GM19239 (cell line): ENCODE data around the gene ZER1.
A peak's percentile ranks its signal among the peaks of the same experiment; 100 is the strongest.

Experiments
- DNase-seq: peaks from one replicate; pipeline ENCODE4 v3.0.0; 2011; ENCODE audit warnings: low spot score; ENCODE audit not compliant: insufficient read length
- FAIRE-seq: peaks from 2 replicates; lab custom pipeline; 2011; peaks lifted over from hg19 to GRCh38; lab: Jason Lieb, UNC

Gene ZER1

GRCh38 chr9:128720841-128721486 is 50.8 kb downstream of the ZER1 start:
- DNase-seq (no peak), FAIRE-seq (no peak)

DNA sequence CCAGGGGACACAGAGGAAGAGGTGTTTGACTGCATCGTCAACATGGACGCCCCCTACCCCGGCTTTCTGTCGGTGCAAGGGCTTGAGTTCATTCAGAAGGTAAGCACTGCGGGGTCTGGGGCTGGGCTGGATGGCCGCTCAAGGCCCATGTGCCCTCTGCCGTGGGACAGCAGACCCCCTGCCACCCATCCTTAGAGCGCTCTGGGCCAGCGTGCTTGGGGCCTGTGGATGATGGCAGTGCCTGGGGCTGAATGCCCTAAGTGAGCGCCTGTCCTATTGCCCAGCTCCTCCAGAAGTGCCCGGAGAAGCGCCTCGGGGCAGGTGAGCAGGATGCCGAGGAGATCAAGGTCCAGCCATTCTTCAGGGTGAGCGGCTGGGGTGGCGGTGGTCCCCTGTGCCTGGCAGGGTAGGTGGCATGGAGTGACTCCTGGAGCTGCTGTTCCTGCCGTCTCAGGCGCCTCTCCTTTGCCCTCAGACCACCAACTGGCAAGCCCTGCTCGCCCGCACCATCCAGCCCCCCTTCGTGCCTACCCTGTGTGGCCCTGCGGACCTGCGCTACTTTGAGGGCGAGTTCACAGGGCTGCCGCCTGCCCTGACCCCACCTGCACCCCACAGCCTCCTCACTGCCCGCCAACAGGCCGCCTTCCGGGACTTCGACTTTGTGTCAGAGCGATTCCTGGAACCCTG is 51.7 kb downstream of the ZER1 start:
- FAIRE-seq: no peak
- DNase-seq: no peak

GRCh38 chr9:128718475-128718874 is 53.3 kb downstream of the ZER1 start:
- no peak for FAIRE-seq

GRCh38 chr9:128718047-128718446 is 53.7 kb downstream of the ZER1 start:
- FAIRE-seq (no peak), DNase-seq (no peak)

More at GRCh38 chr9:128718475-128718874, 53.3 kb downstream of the ZER1 start:
- DNase-seq: no peak

DNA sequence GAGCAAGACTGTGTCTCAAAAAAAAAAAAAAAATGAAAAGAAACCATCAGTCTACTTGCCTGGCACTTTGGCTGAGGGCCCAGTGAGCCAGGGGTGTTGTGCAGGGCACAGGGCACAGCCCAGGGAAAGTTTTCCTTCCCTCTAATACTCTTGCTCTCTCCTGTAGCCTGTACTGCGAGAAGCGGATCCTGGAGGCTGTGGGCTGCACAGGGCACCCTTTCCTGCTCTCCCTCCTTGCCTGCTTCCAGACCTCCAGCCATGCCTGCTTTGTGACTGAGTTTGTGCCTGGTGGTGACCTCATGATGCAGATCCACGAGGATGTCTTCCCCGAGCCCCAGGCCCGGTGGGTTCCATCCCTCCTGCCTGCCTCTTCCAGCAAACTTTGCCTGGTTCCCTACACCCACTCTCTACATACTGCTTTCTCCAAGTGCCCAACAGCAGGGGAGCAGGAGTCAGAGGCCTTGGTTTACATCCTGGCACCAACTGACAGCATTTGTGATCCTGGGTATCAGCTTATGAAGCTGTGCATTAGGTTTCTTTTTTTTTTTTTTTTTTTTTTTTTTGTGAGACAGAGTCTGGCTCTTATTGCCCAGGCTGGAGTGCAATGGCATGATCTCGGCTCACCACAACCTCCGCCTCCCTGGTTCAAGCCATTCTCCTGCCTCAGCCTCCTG is 55.0 kb downstream of the ZER1 start:
- DNase-seq: no peak

GRCh38 chr9:128715436-128715750 is 56.3 kb downstream of the ZER1 start:
- no peak for FAIRE-seq
- DNase-seq: no peak

More for the DNA sequence above, 55.0 kb downstream of the ZER1 start:
- no peak for FAIRE-seq

GRCh38 chr9:128714586-128715435 is 56.9 kb downstream of the ZER1 start:
- no peak for DNase-seq
- no peak for FAIRE-seq

GRCh38 chr9:128713941-128714573 is 57.7 kb downstream of the ZER1 start:
- FAIRE-seq (no peak), DNase-seq (no peak)

- FAIRE-seq: no peak
- DNase-seq: no peak
Observed at GRCh38 chr9:128713411-128713780, 58.3 kb downstream of the ZER1 start.

DNA sequence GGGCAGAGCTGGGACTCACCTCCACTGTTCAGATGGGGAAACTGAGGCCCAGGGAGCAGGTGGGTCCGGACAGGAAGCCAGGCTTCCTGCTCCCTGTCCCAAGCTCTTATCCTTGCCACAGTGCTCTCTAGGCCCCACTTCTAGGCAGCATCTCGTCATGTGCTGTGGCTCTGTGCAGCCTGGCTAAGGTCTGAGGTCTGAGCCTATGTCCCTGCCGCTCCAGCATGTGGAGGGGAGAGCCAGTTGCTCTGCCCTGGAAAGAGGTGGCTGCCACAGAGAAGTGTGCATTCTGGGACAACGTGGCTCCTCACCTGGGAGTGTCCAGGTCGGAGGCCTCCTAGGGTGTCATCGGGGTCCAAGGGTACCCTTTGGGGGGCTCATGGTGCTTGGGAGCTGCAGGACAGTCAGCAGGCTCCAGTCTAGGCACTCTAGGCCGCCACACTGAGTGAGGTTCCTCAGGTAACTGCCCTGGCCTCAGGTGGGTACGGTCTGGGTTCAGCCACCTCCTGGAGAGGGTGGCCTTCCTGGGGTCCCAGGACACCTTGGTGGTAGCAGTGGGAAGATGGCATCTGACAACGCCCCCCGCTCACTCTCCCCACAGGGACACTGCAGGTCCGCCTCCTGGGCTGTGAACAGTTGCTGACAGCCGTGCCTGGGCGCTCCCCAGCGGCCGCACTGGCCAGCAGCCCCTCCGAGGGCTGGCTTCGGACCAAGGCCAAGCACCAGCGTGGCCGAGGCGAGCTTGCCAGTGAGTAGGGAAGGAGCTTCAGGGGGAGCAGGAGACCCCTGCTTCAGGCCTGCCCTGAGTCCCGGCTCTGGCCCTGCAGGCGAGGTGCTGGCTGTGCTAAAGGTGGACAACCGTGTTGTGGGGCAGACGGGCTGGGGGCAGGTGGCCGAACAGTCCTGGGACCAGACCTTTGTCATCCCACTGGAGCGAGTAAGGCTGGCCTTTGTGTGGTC is 59.0 kb downstream of the ZER1 start:
- DNase-seq: no peak
- FAIRE-seq: no peak

DNA sequence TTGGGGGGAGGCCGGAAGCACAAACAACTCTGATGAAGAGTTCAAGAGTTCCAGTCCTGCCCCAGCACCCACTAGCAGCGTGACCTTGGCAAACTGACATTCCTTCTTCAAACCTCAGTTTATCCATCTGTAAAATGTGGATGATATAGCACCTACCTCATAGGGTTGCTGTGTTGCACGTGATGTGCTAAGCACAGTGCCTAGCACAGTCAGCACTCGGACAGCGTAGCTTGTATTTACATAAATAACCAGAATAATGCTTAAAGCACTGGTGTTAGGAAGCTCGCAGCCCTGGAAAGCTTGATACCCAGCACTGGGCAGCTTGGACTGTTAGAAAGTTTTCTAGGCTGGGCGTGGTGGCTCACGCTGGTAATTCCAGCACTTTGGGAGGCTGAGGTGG is 64.3 kb downstream of the ZER1 start:
- DNase-seq: no peak
- no peak for FAIRE-seq

- no peak for DNase-seq
- no peak for FAIRE-seq
Observed at GRCh38 chr9:128706671-128707381, 64.9 kb downstream of the ZER1 start.

- DNase-seq (no peak), FAIRE-seq (no peak)
Observed at GRCh38 chr9:128706045-128706444, 65.7 kb downstream of the ZER1 start.

DNA sequence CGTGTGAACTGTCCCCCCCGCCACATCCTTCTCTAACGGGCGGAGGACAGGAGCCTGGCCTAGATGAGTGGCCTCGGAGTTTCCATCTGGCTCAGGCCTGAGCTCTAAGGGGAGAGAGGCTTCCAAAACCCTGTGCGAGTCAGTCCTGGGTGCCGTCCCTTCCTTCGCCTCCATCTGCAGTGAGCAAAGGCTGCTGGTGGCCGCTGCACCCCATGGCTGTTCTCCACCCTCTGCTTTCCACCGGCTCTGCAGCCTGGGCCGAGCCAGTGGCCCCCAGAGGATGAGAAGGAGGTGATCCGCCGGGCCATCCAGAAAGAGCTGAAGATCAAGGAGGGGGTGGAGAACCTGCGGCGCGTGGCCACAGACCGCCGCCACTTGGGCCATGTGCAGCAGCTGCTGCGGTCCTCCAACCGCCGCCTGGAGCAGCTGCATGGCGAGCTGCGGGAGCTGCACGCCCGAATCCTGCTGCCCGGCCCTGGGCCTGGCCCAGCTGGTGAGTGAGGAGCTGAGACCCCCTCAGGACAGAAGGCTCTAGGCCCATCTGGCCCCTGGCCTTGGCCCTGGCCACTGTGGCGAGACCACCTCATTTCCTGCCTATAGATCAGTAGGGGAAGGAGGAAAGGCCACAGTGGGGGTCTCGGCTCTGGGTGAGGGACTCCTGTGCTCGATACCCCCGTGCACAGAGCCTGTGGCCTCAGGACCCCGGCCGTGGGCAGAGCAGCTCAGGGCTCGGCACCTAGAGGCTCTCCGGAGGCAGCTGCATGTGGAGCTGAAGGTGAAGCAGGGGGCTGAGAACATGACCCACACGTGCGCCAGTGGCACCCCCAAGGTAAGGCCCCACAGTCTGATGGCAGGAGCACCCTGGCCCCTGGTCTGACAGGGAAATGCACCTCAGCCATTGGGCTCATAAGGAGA is 66.4 kb downstream of the ZER1 start:
- FAIRE-seq: no peak
- no peak for DNase-seq

DNA sequence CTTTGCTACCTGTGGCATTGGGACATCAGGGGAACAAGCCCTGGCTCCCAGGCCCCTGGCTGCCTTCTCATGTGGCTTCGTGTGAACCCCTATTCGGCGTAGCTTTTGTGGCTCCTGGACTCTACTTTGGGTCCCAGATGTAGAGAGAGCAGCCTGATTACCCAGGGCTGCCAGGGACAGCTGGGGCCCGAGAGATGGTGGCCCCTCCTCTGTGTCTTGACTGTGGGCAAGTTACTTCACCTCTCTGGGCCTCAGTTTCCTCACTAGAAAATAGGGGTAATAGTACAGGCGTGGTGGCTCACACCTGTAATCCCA is 67.4 kb downstream of the ZER1 start:
- FAIRE-seq (no peak), DNase-seq (no peak)

DNA sequence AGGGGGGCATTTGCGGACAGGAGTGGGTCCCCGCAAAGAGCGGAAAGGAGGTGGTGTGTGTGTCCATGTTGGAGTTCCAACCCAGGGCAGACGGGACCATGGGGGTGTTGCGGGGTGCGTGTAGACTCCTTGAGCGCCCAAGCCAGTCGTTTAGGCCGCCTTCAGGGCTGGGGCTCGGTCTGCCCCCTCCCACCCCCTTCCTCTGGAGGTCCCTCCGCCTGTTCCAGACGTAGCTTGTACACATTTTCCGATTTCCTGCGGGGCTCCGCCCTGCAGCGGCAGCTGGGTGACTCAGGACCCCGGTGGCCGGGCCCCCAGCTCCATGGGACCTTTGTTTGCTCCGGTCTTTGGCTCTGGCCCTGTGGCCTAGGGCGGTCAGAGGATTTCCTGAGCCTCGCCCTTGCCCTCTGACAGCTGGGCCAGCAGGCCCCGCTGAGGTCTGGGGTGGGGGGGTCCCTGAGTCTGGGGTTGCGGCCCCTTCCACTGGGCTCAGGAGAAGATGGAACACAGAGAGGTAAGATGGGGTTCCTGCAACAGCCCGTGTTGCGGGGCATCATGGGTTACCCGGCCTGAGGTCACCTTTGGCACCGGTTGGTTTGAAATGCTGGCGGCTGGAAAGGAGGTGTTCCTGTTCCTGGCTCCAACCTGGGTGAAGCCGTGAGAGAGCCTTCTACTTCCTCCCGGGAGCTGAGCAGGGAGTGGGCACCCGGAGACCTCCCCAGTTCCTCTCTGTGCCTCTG is 67.9 kb downstream of the ZER1 start:
- no peak for FAIRE-seq
- DNase-seq: no peak

- FAIRE-seq (no peak), DNase-seq (peak; percentile 66)
Observed at GRCh38 chr9:128702949-128703615, 68.6 kb downstream of the ZER1 start.
